Type B pancreatic cell (in vitro differentiated cells): Measurements from ENCODE around the gene ZNF264. TPM values are rescaled to one million over a fixed set of nuclear protein-coding genes. Genes with fewer than 3 reads are reported as not detected.

Experiments
- DNase-seq: peaks from one replicate; pipeline ENCODE4 v3.0.0; 2021; ENCODE audit warnings: mixed read lengths; ENCODE audit not compliant: unreplicated experiment; ENCODE audit errors: extremely low spot score
- H3K27ac Mint-ChIP-seq: 2 replicates; pipeline ENCODE4 v1.8.0; 2021; ENCODE audit warnings: mild to moderate bottlenecking, mixed read lengths
- H3K27me3 Mint-ChIP-seq: 2 replicates; pipeline ENCODE4 v1.8.0; 2021; ENCODE audit warnings: mixed read lengths
- H3K36me3 Mint-ChIP-seq: 2 replicates; pipeline ENCODE4 v1.8.0; 2021; ENCODE audit warnings: mixed read lengths
- H3K4me1 Mint-ChIP-seq: one replicate; pipeline ENCODE4 v1.8.0; 2021; ENCODE audit warnings: mixed read lengths; ENCODE audit not compliant: unreplicated experiment
- H3K4me3 Mint-ChIP-seq: 2 replicates; pipeline ENCODE4 v1.8.0; 2021; ENCODE audit warnings: mild to moderate bottlenecking, mixed read lengths
- H3K9me3 Mint-ChIP-seq: 2 replicates; pipeline ENCODE4 v1.8.0; 2021; ENCODE audit warnings: mixed read lengths
- CTCF ChIP-seq: fragments of 200-600 bp; sonication (generic); conservative IDR thresholded peaks from 2 replicates; pipeline ENCODE4 v1.5.0; 2021; ENCODE audit warnings: antibody characterized with exemption, mild to moderate bottlenecking
- total RNA-seq: library from RNA; stranded (reverse); gene quantifications from 2 replicates; pipeline ENCODE4 v1.2.1, GENCODE V29; 2021; ENCODE audit warnings: low replicate concordance

ZNF264 gene
- total RNA-seq, 1 donor from 2014 or later, result 37.0 TPM

- H3K4me1 Mint-ChIP-seq, result peaks cover 25% of the 10 kb centered on the region
- H3K4me3 Mint-ChIP-seq, result peak overlapping the region; percentile 96
- H3K27ac Mint-ChIP-seq, result peak overlapping the region; percentile 98
- no peaks in the 10 kb centered on the region for H3K27me3 Mint-ChIP-seq
- H3K36me3 Mint-ChIP-seq, result peaks cover 9% of the 10 kb centered on the region
- DNase-seq, result no peak
- TF ChIP-seq CTCF, result no peak
- H3K9me3 Mint-ChIP-seq, result no peaks in the 10 kb centered on the region
Measured at GRCh38 chr19:57239982-57240310, 48.6 kb downstream of the ZNF264 start.

- Mint-ChIP-seq H3K9me3 (no peaks in the 10 kb centered on the region), H3K36me3 (peaks cover 11% of the 10 kb centered on the region), H3K4me1 (peaks cover 25% of the 10 kb centered on the region), H3K27ac (peak within 1 kb of the TSS; percentile 98), H3K27me3 (no peaks in the 10 kb centered on the region), H3K4me3 (peak within 1 kb of the TSS; percentile 96)
- TF ChIP-seq CTCF, result no peak
- peak; percentile 93 for DNase-seq
Measured at GRCh38 chr19:57240311-57241090, 49.2 kb downstream of the ZNF264 start, which contains the start of gene ZNF805. ZNF805 (plus strand) TSS chr19:57240632; CDS start chr19:57240892, 260 bp downstream.

DNA sequence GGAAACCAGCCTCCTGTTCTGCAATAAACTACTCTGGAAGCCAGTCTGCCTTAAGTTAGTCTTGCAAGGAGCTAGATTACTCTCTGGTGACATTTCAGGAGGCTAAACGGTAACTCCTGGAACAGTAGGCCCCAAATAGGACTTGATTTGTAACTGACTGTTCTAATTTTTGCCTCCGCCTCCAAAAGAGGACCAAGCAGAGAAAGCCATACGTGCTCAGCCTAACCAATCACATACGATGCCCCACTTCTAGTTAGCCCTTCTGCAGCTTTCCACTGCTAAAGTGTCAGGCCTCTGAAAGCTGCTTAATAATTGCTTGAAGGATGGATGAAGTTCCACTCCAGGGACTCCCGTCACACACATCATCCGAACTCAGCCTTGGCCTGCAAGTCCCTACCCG lies 49.9 kb downstream of the ZNF264 start:
- H3K27ac Mint-ChIP-seq, result peak overlapping the region; percentile 98
- TF ChIP-seq CTCF, result no peak
- no peaks in the 10 kb centered on the region for H3K27me3 Mint-ChIP-seq
- H3K4me1 Mint-ChIP-seq, result peaks cover 25% of the 10 kb centered on the region
- H3K4me3 Mint-ChIP-seq, result peak overlapping the region; percentile 96
- no peak for DNase-seq
- H3K36me3 Mint-ChIP-seq, result peaks cover 11% of the 10 kb centered on the region
- no peaks in the 10 kb centered on the region for H3K9me3 Mint-ChIP-seq

- H3K27ac Mint-ChIP-seq, result peak overlapping the region; percentile 62
- no peak for TF ChIP-seq CTCF
- H3K4me3 Mint-ChIP-seq, result peak overlapping the region; percentile 69
- peak; percentile 27 for DNase-seq
- H3K4me1 Mint-ChIP-seq, result peaks cover 25% of the 10 kb centered on the region
- no peaks in the 10 kb centered on the region for H3K27me3 Mint-ChIP-seq
- peaks cover 11% of the 10 kb centered on the region for H3K36me3 Mint-ChIP-seq
- H3K9me3 Mint-ChIP-seq, result no peaks in the 10 kb centered on the region
Measured at GRCh38 chr19:57242821-57243220, 51.5 kb downstream of the ZNF264 start.

- H3K4me3 Mint-ChIP-seq, result peak overlapping the region; percentile 39
- peak; percentile 16 for DNase-seq
- no peaks in the 10 kb centered on the region for H3K27me3 Mint-ChIP-seq
- H3K27ac Mint-ChIP-seq, result no peak overlapping the region
- no peaks in the 10 kb centered on the region for H3K9me3 Mint-ChIP-seq
- peaks cover 11% of the 10 kb centered on the region for H3K36me3 Mint-ChIP-seq
- H3K4me1 Mint-ChIP-seq, result peaks cover 25% of the 10 kb centered on the region
- TF ChIP-seq CTCF, result no peak
Measured at GRCh38 chr19:57244513-57244912, 53.2 kb downstream of the ZNF264 start.
